SK-N-SH (cell line): ENCODE results near the gene HSPA6. TPM values are rescaled to one million over a fixed set of nuclear protein-coding genes. Genes with fewer than 3 reads are reported as not detected.

Source experiments
- CTCF ChIA-PET: fragments of 300-600, 350-600 bp; formaldehyde crosslinking; extraction: SDS; loops from one replicate; lab custom pipeline; 2021; lab: Yijun Ruan, JAX
- POLR2A ChIA-PET: fragments of 350-600 bp; sonication (Branson Sonifier 250); formaldehyde crosslinking; extraction: SDS; loops from one replicate; lab custom pipeline; 2020; ENCODE audit warnings: antibody characterized with exemption, inconsistent platforms; lab: Yijun Ruan, JAX
- DNase-seq: peaks from one replicate; pipeline ENCODE4 v3.0.0; 2012
- H2AFZ ChIP-seq: fragments of 200-600 bp; sonication (generic); 2 replicates; pipeline ENCODE4 v1.8.1; 2016; ENCODE audit warnings: antibody characterized with exemption, mild to moderate bottlenecking, low read depth
- H3F3A ChIP-seq: fragments of 200-600 bp; sonication (generic); replicated peaks from 2 replicates; pipeline ENCODE3; 2016; ENCODE audit warnings: antibody characterized with exemption, mild to moderate bottlenecking; ENCODE audit not compliant: insufficient read depth
- H3K27ac ChIP-seq, 2 experiments: fragments of 200-500 bp in 1 of 2; fragments of 200-600 bp in 1 of 2; sonication (Bioruptor generic) in 1 of 2; sonication (generic), shearing (Covaris generic) in 1 of 2; 2 replicates each; pipeline versions ENCODE4 v1.5.1 to v1.6.1; 2014 to 2016; ENCODE audit warnings: low read depth in 2 of 2, inconsistent platforms in 1 of 2, low read length in 1 of 2, mild to moderate bottlenecking in 1 of 2, mixed read lengths in 1 of 2
- H3K27me3 ChIP-seq: fragments of 200-600 bp; sonication (generic), shearing (Covaris generic); 2 replicates; pipeline ENCODE4 v1.6.1; 2016; ENCODE audit warnings: mixed run types; ENCODE audit not compliant: insufficient read depth
- H3K36me3 ChIP-seq, 2 experiments: fragments of 200-500 bp in 1 of 2; fragments of 200-600 bp in 1 of 2; sonication (Bioruptor generic) in 1 of 2; sonication (generic) in 1 of 2; replicated peaks in 1 of 2; 2 replicates each; pipeline versions ENCODE3 to v1.5.1; 2014 to 2016; ENCODE audit warnings: low read length in 1 of 2, mild to moderate bottlenecking in 1 of 2; ENCODE audit not compliant: insufficient read depth in 2 of 2, control insufficient read depth in 1 of 2
- H3K4me1 ChIP-seq, 2 experiments: fragments of 200-500 bp in 1 of 2; fragments of 200-600 bp in 1 of 2; sonication (Bioruptor generic) in 1 of 2; sonication (generic), shearing (Covaris generic) in 1 of 2; 2 replicates each; pipeline versions ENCODE4 v1.5.1 to v1.6.1; 2014 to 2016; ENCODE audit warnings: low read depth in 1 of 2, low read length in 1 of 2, mixed run types in 1 of 2; ENCODE audit not compliant: insufficient read depth in 2 of 2, control insufficient read depth in 1 of 2
- H3K4me2 ChIP-seq: fragments of 200-600 bp; sonication (generic), shearing (Covaris generic); 2 replicates; pipeline ENCODE4 v1.6.1; 2017; ENCODE audit warnings: mixed run types
- H3K4me3 ChIP-seq, 2 experiments: fragments of 200-500 bp in 1 of 2; fragments of 200-600 bp in 1 of 2; sonication (Bioruptor generic) in 1 of 2; sonication (generic), shearing (Covaris generic) in 1 of 2; 2 replicates each; pipeline versions ENCODE4 v1.5.1 to v1.8.1; 2014 to 2016; ENCODE audit warnings: low read depth in 2 of 2, inconsistent platforms in 1 of 2, low read length in 1 of 2, mild to moderate bottlenecking in 1 of 2, mixed read lengths in 1 of 2, moderate library complexity in 1 of 2
- H3K79me2 ChIP-seq: fragments of 200-600 bp; sonication (generic); 2 replicates; pipeline ENCODE4 v1.8.1; 2017; ENCODE audit warnings: mild to moderate bottlenecking; ENCODE audit not compliant: insufficient read depth
- H3K9ac ChIP-seq: fragments of 200-600 bp; sonication (generic); 2 replicates; pipeline ENCODE4 v1.6.1; 2017; ENCODE audit warnings: mixed run types
- H3K9me2 ChIP-seq: fragments of 200-600 bp; sonication (generic); 2 replicates; pipeline ENCODE4 v1.6.1; 2017; ENCODE audit warnings: mixed run types
- H3K9me3 ChIP-seq: fragments of 200-600 bp; sonication (generic); 2 replicates; pipeline ENCODE4 v1.6.1; 2017; ENCODE audit warnings: mixed run types, mild to moderate bottlenecking, moderate library complexity
- H4K20me1 ChIP-seq: fragments of 200-600 bp; sonication (generic); 2 replicates; pipeline ENCODE4 v1.6.1; 2017; ENCODE audit warnings: mild to moderate bottlenecking, mixed run types; ENCODE audit not compliant: insufficient read depth
- CHD2 ChIP-seq: fragments of 150-350 bp; IDR thresholded peaks from 2 replicates; pipeline ENCODE4 v1.6.1; 2018; ENCODE audit warnings: low read length; ENCODE audit not compliant: partially characterized antibody
- ELF1 ChIP-seq: IDR thresholded peaks from 2 replicates; pipeline ENCODE4 v1.4.0; 2012
- EZH2phosphoT487 ChIP-seq: fragments of 200-600 bp; sonication (generic); IDR thresholded peaks from 2 replicates; pipeline ENCODE4 v1.6.1; 2017; ENCODE audit warnings: low read depth, mixed run types, mild to moderate bottlenecking, antibody characterized with exemption, moderate library complexity, borderline replicate concordance
- FOSL2 ChIP-seq: IDR thresholded peaks from 2 replicates; pipeline ENCODE4 v1.4.0; 2012; ENCODE audit warnings: low read depth, mild to moderate bottlenecking, moderate library complexity, borderline replicate concordance
- FOXJ3 ChIP-seq: sonication (generic); formaldehyde crosslinking; IDR thresholded peaks from 2 replicates; pipeline ENCODE4 v1.5.1; 2020; ENCODE audit warnings: mild to moderate bottlenecking, missing genetic modification reagents
- JUND ChIP-seq: IDR thresholded peaks from 2 replicates; pipeline ENCODE4 v1.4.0; 2012
- MXI1 ChIP-seq: IDR thresholded peaks from 2 replicates; pipeline ENCODE4 v1.6.1; 2012; ENCODE audit warnings: mild to moderate bottlenecking, low read depth, low read length, improper control_type of control experiment
- NFIC ChIP-seq: IDR thresholded peaks from 2 replicates; pipeline ENCODE4 v1.4.0; 2012; ENCODE audit warnings: borderline replicate concordance
- NRF1 ChIP-seq: IDR thresholded peaks from 2 replicates; pipeline ENCODE4 v1.6.1; 2012; ENCODE audit warnings: low read depth, mild to moderate bottlenecking, low read length
- RAD21 ChIP-seq: IDR thresholded peaks from 2 replicates; pipeline ENCODE4 v1.6.1; 2012; ENCODE audit warnings: mild to moderate bottlenecking, low read length
- RXRA ChIP-seq: IDR thresholded peaks from 2 replicates; pipeline ENCODE4 v1.4.0; 2012; ENCODE audit warnings: low read depth, mild to moderate bottlenecking, borderline replicate concordance
- SMC3 ChIP-seq: IDR thresholded peaks from 2 replicates; pipeline ENCODE4 v1.6.1; 2012; ENCODE audit warnings: low read depth, low read length, improper control_type of control experiment
- TCF12 ChIP-seq: IDR thresholded peaks from 2 replicates; pipeline ENCODE4 v1.4.0; 2012
- WGBS: methylation state at CpG from one replicate; pipeline ENCODE4 v1.1.6; 2017; ENCODE audit warnings: low lambda C conversion rate; 5-methylcytosine and 5-hydroxymethylcytosine counted together
- polyA plus RNA-seq, 3 experiments: library from polyadenylated mRNA; depleted of rRNA; stranded (reverse); fragments of >200 nt; gene quantifications; 2 replicates each; pipeline ENCODE4 v1.2.3, GENCODE V29; 2012
- TF ChIP-seq, protein P1 (sequence below): fragments of 200-600 bp; sonication (generic); IDR thresholded peaks from 2 replicates; pipeline ENCODE4 v1.6.1; 2017; ENCODE audit warnings: antibody characterized with exemption, mild to moderate bottlenecking, moderate library complexity
- TF ChIP-seq, protein P2 (sequence below): fragments of 150-350 bp; IDR thresholded peaks from 2 replicates; pipeline ENCODE4 v1.6.1; 2016; ENCODE audit warnings: mild to moderate bottlenecking, low read depth, low read length
- TF ChIP-seq, protein P3 (sequence below): IDR thresholded peaks from 2 replicates; pipeline ENCODE4; 2012

The HSPA6 gene
- polyA plus RNA-seq, 1 of the 3 experiments (the other 2 are of a cell fraction) = 0.07 TPM

DNA sequence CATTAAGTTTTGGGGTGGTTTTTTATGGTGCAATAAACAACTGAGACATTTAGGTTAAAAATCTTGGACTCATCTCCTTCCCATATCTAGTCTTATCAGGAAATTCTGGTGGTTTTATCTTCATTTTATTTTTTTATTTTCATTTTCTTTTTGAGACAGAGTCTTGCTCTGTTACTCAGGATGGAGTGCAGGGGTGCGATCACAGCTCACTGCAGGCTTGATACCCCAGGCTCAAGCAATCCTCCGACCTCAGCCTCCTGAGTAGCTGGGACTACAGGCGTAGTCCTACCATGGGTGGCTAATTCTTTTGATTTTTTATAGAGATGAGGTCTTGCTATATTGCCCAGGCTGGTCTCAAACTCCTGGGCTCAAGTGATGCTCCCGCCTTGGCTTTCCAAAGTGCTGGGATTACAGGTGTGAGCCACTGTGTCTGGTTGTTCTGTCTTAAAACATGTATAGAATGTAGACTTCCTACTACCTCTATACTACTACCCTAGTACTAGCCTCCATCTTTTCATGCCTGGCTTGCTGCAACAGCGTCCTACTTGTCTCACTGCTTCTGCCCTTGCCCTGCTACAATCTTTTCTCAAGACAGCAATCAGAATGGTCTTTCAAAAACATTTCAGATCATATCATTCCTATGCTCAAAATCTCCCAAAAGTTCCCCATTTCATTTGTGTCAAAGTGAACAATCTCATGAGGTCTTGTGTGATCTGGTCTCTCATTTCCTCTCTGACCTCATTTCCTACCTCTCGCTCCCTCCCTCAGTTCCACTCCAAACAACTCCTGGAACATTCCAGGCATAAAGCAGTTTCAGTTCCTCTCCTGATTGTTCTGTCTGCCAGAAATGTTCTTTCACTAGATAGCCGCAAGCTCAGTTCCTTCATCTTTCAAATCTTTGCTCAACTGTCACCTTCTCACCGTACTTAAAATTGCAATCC lies 25.0 kb upstream of the HSPA6 start:
- H3K27ac ChIP-seq = no peak overlapping the region
- no peaks in the 10 kb centered on the region for H3K9me3 ChIP-seq
- no peak overlapping the region for H3K4me2 ChIP-seq
- ChIA-PET POLR2A (no interaction called here), CTCF (interaction anchor here (0.6 kb wide), 1 partner anchor 263 kb away, joined by 3 read pairs; no protein-coding TSS in a partner anchor)
- H3K79me2 ChIP-seq = no peaks in the 10 kb centered on the region
- WGBS = 9% methylated on average over 8 of the region's 8 CpGs
- no peaks in the 10 kb centered on the region for H4K20me1 ChIP-seq
- H3F3A ChIP-seq = no peaks in the 10 kb centered on the region
- H3K4me3 ChIP-seq = no peak overlapping the region
- peaks cover 22% of the 10 kb centered on the region for H3K27me3 ChIP-seq
- no peaks in the 10 kb centered on the region for H3K9me2 ChIP-seq
- H3K9ac ChIP-seq = no peak overlapping the region
- TF ChIP-seq, protein P1, sequence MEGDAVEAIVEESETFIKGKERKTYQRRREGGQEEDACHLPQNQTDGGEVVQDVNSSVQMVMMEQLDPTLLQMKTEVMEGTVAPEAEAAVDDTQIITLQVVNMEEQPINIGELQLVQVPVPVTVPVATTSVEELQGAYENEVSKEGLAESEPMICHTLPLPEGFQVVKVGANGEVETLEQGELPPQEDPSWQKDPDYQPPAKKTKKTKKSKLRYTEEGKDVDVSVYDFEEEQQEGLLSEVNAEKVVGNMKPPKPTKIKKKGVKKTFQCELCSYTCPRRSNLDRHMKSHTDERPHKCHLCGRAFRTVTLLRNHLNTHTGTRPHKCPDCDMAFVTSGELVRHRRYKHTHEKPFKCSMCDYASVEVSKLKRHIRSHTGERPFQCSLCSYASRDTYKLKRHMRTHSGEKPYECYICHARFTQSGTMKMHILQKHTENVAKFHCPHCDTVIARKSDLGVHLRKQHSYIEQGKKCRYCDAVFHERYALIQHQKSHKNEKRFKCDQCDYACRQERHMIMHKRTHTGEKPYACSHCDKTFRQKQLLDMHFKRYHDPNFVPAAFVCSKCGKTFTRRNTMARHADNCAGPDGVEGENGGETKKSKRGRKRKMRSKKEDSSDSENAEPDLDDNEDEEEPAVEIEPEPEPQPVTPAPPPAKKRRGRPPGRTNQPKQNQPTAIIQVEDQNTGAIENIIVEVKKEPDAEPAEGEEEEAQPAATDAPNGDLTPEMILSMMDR = no peak
- TF ChIP-seq, protein P2, sequence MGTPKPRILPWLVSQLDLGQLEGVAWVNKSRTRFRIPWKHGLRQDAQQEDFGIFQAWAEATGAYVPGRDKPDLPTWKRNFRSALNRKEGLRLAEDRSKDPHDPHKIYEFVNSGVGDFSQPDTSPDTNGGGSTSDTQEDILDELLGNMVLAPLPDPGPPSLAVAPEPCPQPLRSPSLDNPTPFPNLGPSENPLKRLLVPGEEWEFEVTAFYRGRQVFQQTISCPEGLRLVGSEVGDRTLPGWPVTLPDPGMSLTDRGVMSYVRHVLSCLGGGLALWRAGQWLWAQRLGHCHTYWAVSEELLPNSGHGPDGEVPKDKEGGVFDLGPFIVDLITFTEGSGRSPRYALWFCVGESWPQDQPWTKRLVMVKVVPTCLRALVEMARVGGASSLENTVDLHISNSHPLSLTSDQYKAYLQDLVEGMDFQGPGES = no peak
- TF ChIP-seq RAD21 (no peak), TCF12 (no peak), ELF1 (no peak), MXI1 (no peak), NRF1 (no peak), NFIC (no peak), FOXJ3 (no peak), JUND (no peak), FOSL2 (no peak), EZH2phosphoT487 (no peak), SMC3 (no peak), CHD2 (no peak), RXRA (no peak)
- TF ChIP-seq, protein P3, sequence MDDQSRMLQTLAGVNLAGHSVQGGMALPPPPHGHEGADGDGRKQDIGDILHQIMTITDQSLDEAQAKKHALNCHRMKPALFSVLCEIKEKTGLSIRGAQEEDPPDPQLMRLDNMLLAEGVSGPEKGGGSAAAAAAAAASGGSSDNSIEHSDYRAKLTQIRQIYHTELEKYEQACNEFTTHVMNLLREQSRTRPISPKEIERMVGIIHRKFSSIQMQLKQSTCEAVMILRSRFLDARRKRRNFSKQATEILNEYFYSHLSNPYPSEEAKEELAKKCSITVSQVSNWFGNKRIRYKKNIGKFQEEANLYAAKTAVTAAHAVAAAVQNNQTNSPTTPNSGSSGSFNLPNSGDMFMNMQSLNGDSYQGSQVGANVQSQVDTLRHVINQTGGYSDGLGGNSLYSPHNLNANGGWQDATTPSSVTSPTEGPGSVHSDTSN = no peak
- TF ChIP-seq, all 33 proteins: peak for 0
- DNase-seq = no peak
- Histone ChIP-seq H2AFZ (peak overlapping the region; percentile 64; the same call in 1 of the 2 replicates), H3K36me3 (no peaks in the 10 kb centered on the region), H3K4me1 (no peaks in the 10 kb centered on the region)
